ENCODE results near the gene DNASE1L1.

GRCh38 chrX:154445776-154446175 is 36.7 kb upstream of the DNASE1L1 start:
- TF ChIP-seq REST (IDR thresholded peaks at IDR 0.05; ENCODE audit: low read depth) (no peak), EP300 (IDR thresholded peaks at IDR 0.05; ENCODE audit: borderline replicate concordance) (no peak), TAF1 (IDR thresholded peaks at IDR 0.05; ENCODE audit: low read depth) (no peak), CEBPB (IDR thresholded peaks at IDR 0.05) (no peak), EGR1 (IDR thresholded peaks at IDR 0.05) (no peak), MAX (IDR thresholded peaks at IDR 0.05) (no peak), TEAD4 (IDR thresholded peaks at IDR 0.05) (no peak), ZBTB7A (IDR thresholded peaks at IDR 0.05; ENCODE audit: low read depth) (no peak), RAD21 (IDR thresholded peaks at IDR 0.05; ENCODE audit: low read depth) (no peak), TCF12 (IDR thresholded peaks at IDR 0.05; ENCODE audit: low read depth) (no peak), CREB1 (IDR thresholded peaks at IDR 0.05; ENCODE audit: low read depth) (no peak), FOXM1 (IDR thresholded peaks at IDR 0.05; ENCODE audit: borderline replicate concordance, low read depth) (no peak)

All from Ishikawa (cell line).